Stimulated activated CD4-positive, alpha-beta T cell treated with anti-CD3 and anti-CD28 coated beads, Interleukin-12 subunit alpha, Interleukin-12 subunit beta, amount 100 ng/mL, for 4 hours (primary cell): ENCODE data around the gene NTMT1.
A peak's percentile ranks its signal among the peaks of the same experiment; 100 is the strongest.

Experiments
- DNase-seq: peaks from one replicate; pipeline ENCODE4 v3.0.0-alpha.2; 2020

NTMT1 gene

GRCh38 chr9:129637673-129638439 lies 11.9 kb downstream of the NTMT1 start:
- DNase-seq: no peak

- DNase-seq: no peak
Measured at GRCh38 chr9:129639034-129639630, 13.2 kb downstream of the NTMT1 start.

GRCh38 chr9:129639756-129640085 lies 13.8 kb downstream of the NTMT1 start:
- no peak for DNase-seq

GRCh38 chr9:129640086-129640870 lies 14.3 kb downstream of the NTMT1 start:
- DNase-seq: no peak

- DNase-seq: no peak
Measured at GRCh38 chr9:129640871-129641749, 15.1 kb downstream of the NTMT1 start.

- peak; percentile 98 for DNase-seq
Measured at GRCh38 chr9:129641750-129642585, 16.0 kb downstream of the NTMT1 start, which contains the start of gene ASB6. ASB6 (minus strand) TSS chr9:129642151; CDS start chr9:129641999, 152 bp downstream.

- no peak for DNase-seq
Measured at GRCh38 chr9:129643706-129644105, 17.7 kb downstream of the NTMT1 start.

- no peak for DNase-seq
Measured at GRCh38 chr9:129644365-129644764, 18.4 kb downstream of the NTMT1 start.

- DNase-seq: no peak
Measured at GRCh38 chr9:129644902-129645301, 18.9 kb downstream of the NTMT1 start.

GRCh38 chr9:129646252-129646651 lies 20.3 kb downstream of the NTMT1 start:
- no peak for DNase-seq

GRCh38 chr9:129646654-129647053 lies 20.7 kb downstream of the NTMT1 start:
- DNase-seq: no peak

- no peak for DNase-seq
Measured at GRCh38 chr9:129647635-129648034, 21.7 kb downstream of the NTMT1 start.

- no peak for DNase-seq
Measured at GRCh38 chr9:129648092-129648763, 22.3 kb downstream of the NTMT1 start.

- DNase-seq: no peak
Measured at GRCh38 chr9:129648764-129649115, 22.8 kb downstream of the NTMT1 start.

GRCh38 chr9:129649726-129650679 lies 24.0 kb downstream of the NTMT1 start:
- DNase-seq: no peak

- no peak for DNase-seq
Measured at GRCh38 chr9:129650680-129651235, 24.8 kb downstream of the NTMT1 start.

GRCh38 chr9:129653823-129654553 lies 28.0 kb downstream of the NTMT1 start:
- DNase-seq: no peak

GRCh38 chr9:129654554-129655040 lies 28.6 kb downstream of the NTMT1 start:
- DNase-seq: no peak

GRCh38 chr9:129655154-129655553 lies 29.2 kb downstream of the NTMT1 start:
- DNase-seq: no peak
